ENCODE measurements around the gene ZDHHC11. TPM values are rescaled to one million over a fixed set of nuclear protein-coding genes. Genes with fewer than 3 reads are reported as not detected.
"Not testable (repeated sequence)": the region's sequence is repeated elsewhere in the genome, so short reads cannot be mapped to it uniquely, and the experiment has no call there.

Gene ZDHHC11
- total RNA-seq, 1 donor from 2014 or later, result 47.6 TPM

GRCh38 chr5:852018-852417 is 1.2 kb upstream of the ZDHHC11 start:
- no peaks in the 10 kb centered on the region for H3K9me3 Mint-ChIP-seq (ENCODE audit: low read depth)
- H3K27ac Mint-ChIP-seq, result peak overlapping the region; percentile 49
- no peak for TF ChIP-seq CTCF (IDR thresholded peaks at IDR 0.05; ENCODE audit: unreplicated experiment)
- peaks cover 6% of the 10 kb centered on the region for H3K27me3 Mint-ChIP-seq
- DNase-seq (ENCODE audit: low spot score, unreplicated experiment), result no peak
- H3K36me3 Mint-ChIP-seq (ENCODE audit: insufficient read depth), result no peaks in the 10 kb centered on the region
- no peak overlapping the region for H3K4me3 Mint-ChIP-seq (ENCODE audit: low read depth)
- H3K4me1 Mint-ChIP-seq (ENCODE audit: low read depth), result peaks cover 10% of the 10 kb centered on the region

GRCh38 chr5:851553-851952 is 767 bp upstream of the ZDHHC11 start:
- no peaks in the 10 kb centered on the region for H3K9me3 Mint-ChIP-seq (ENCODE audit: low read depth)
- no peak overlapping the region for H3K4me3 Mint-ChIP-seq (ENCODE audit: low read depth)
- no peak overlapping the region for H3K27ac Mint-ChIP-seq
- H3K27me3 Mint-ChIP-seq, result peaks cover 9% of the 10 kb centered on the region
- peaks cover 10% of the 10 kb centered on the region for H3K4me1 Mint-ChIP-seq (ENCODE audit: low read depth)
- DNase-seq (ENCODE audit: low spot score, unreplicated experiment), result no peak
- TF ChIP-seq CTCF (IDR thresholded peaks at IDR 0.05; ENCODE audit: unreplicated experiment), result no peak
- peaks cover 3% of the 10 kb centered on the region for H3K36me3 Mint-ChIP-seq (ENCODE audit: insufficient read depth)

GRCh38 chr5:851076-851475 is 290 bp upstream of the ZDHHC11 start:
- TF ChIP-seq CTCF (IDR thresholded peaks at IDR 0.05; ENCODE audit: unreplicated experiment), result no peak

GRCh38 chr5:849651-850301 is 1.0 kb downstream of the ZDHHC11 start:
- Mint-ChIP-seq H3K4me3 (ENCODE audit: low read depth) (no peak overlapping the region), H3K27ac (peak overlapping the region; percentile 71), H3K4me1 (ENCODE audit: low read depth) (peaks cover 12% of the 10 kb centered on the region), H3K9me3 (ENCODE audit: low read depth) (no peaks in the 10 kb centered on the region), H3K27me3 (peaks cover 10% of the 10 kb centered on the region), H3K36me3 (ENCODE audit: insufficient read depth) (peaks cover 3% of the 10 kb centered on the region)
- DNase-seq (ENCODE audit: low spot score, unreplicated experiment), result no peak
- TF ChIP-seq CTCF (IDR thresholded peaks at IDR 0.05; ENCODE audit: unreplicated experiment), result no peak

More at GRCh38 chr5:851076-851475, 290 bp upstream of the ZDHHC11 start:
- H3K9me3 Mint-ChIP-seq (ENCODE audit: low read depth), result no peaks in the 10 kb centered on the region
- peaks cover 3% of the 10 kb centered on the region for H3K36me3 Mint-ChIP-seq (ENCODE audit: insufficient read depth)
- no peak overlapping the region for H3K27ac Mint-ChIP-seq
- DNase-seq (ENCODE audit: low spot score, unreplicated experiment), result no peak
- H3K4me3 Mint-ChIP-seq (ENCODE audit: low read depth), result no peak overlapping the region
- peaks cover 10% of the 10 kb centered on the region for H3K4me1 Mint-ChIP-seq (ENCODE audit: low read depth)
- H3K27me3 Mint-ChIP-seq, result peaks cover 10% of the 10 kb centered on the region

- TF ChIP-seq CTCF (IDR thresholded peaks at IDR 0.05; ENCODE audit: unreplicated experiment), result no peak
- DNase-seq (ENCODE audit: low spot score, unreplicated experiment), result no peak
- Mint-ChIP-seq H3K27ac (no peak overlapping the region), H3K36me3 (ENCODE audit: insufficient read depth) (peaks cover 3% of the 10 kb centered on the region), H3K27me3 (peaks cover 10% of the 10 kb centered on the region), H3K4me1 (ENCODE audit: low read depth) (peaks cover 12% of the 10 kb centered on the region), H3K9me3 (ENCODE audit: low read depth) (no peaks in the 10 kb centered on the region), H3K4me3 (ENCODE audit: low read depth) (no peak overlapping the region)
Measured at GRCh38 chr5:848671-849111, 2.1 kb downstream of the ZDHHC11 start.

- not testable (repeated sequence) for H3K27ac Mint-ChIP-seq; DNase-seq (ENCODE audit: low spot score, unreplicated experiment); H3K4me3 Mint-ChIP-seq (ENCODE audit: low read depth); H3K36me3 Mint-ChIP-seq (ENCODE audit: insufficient read depth); H3K27me3 Mint-ChIP-seq; H3K9me3 Mint-ChIP-seq (ENCODE audit: low read depth)
- H3K4me1 Mint-ChIP-seq (ENCODE audit: low read depth), result peaks cover 12% of the 10 kb centered on the region
Measured at GRCh38 chr5:847736-848135, 3.0 kb downstream of the ZDHHC11 start.

- H3K9me3 Mint-ChIP-seq (ENCODE audit: low read depth); H3K27ac Mint-ChIP-seq; H3K36me3 Mint-ChIP-seq (ENCODE audit: insufficient read depth); H3K27me3 Mint-ChIP-seq; H3K4me3 Mint-ChIP-seq (ENCODE audit: low read depth); DNase-seq (ENCODE audit: low spot score, unreplicated experiment): not testable (repeated sequence)
- peaks cover 12% of the 10 kb centered on the region for H3K4me1 Mint-ChIP-seq (ENCODE audit: low read depth)
Measured at GRCh38 chr5:847212-847611, 3.6 kb downstream of the ZDHHC11 start.

GRCh38 chr5:846602-847091 is 4.1 kb downstream of the ZDHHC11 start:
- H3K4me3 Mint-ChIP-seq (ENCODE audit: low read depth); DNase-seq (ENCODE audit: low spot score, unreplicated experiment); H3K9me3 Mint-ChIP-seq (ENCODE audit: low read depth); H3K36me3 Mint-ChIP-seq (ENCODE audit: insufficient read depth); H3K27me3 Mint-ChIP-seq: not testable (repeated sequence)
- Mint-ChIP-seq H3K27ac (peak overlapping the region; percentile 11), H3K4me1 (ENCODE audit: low read depth) (peaks cover 12% of the 10 kb centered on the region)
